Measurements from ENCODE around the gene ARRB2. TPM values are rescaled to one million over a fixed set of nuclear protein-coding genes. Genes with fewer than 3 reads are reported as not detected.

The ARRB2 gene
- total and polyA plus RNA-seq, 2 of the 13 experiments (the other 11 are each of a cell fraction or from before 2014, with no cell fraction given), result 21.5 to 49.2 TPM

GRCh38 chr17:4768298-4768697 is 57.9 kb downstream of the ARRB2 start:
- Histone ChIP-seq H3K4me2 (ENCODE audit: low read depth, low read length) (no peak overlapping the region), H4K20me1 (ENCODE audit: insufficient read depth, low read length) (no peaks in the 10 kb centered on the region), H3K4me3 (replicated peaks in 1 of 3; ENCODE audit: insufficient read depth in 1 of 3, low read depth in 2 of 3, low read length in 3 of 3) (no peak overlapping the region), H3K27ac (ENCODE audit: extremely low read length, insufficient read depth, low read length) (peak overlapping the region; percentile 20), H3K36me3 (replicated peaks in 1 of 2; ENCODE audit: control insufficient read depth in 1 of 2, insufficient read depth in 2 of 2, low read length in 2 of 2) (no peaks in the 10 kb centered on the region; a peak in 1 of 5 replicates), H3K4me1 (ENCODE audit: insufficient read depth, low read length) (peaks cover 51% of the 10 kb centered on the region), H3K9ac (ENCODE audit: insufficient read depth, low read depth, low read length) (no peak overlapping the region), H3K27me3 (ENCODE audit: control insufficient read depth in 1 of 2, insufficient read depth in 2 of 2, low read length in 2 of 2) (no peaks in the 10 kb centered on the region; a peak in 1 of 5 replicates), H2AFZ (ENCODE audit: low read length) (peak overlapping the region; percentile 22), H3K9me3 (ENCODE audit: low read length) (no peaks in the 10 kb centered on the region), H3K79me2 (ENCODE audit: insufficient read depth, low read length) (peaks cover 20% of the 10 kb centered on the region)
- no peak for DNase-seq (ENCODE audit: low spot score)
- TF ChIP-seq TIGD3 (CRISPR knock-in tag; IDR thresholded peaks at IDR 0.05; ENCODE audit: borderline replicate concordance) (no peak), ZFP62 (CRISPR knock-in tag; IDR thresholded peaks at IDR 0.05) (no peak), PHF21A (CRISPR knock-in tag; IDR thresholded peaks at IDR 0.05) (no peak), MAX (IDR thresholded peaks at IDR 0.05) (no peak), E2F2 (CRISPR knock-in tag; IDR thresholded peaks at IDR 0.05; ENCODE audit: borderline replicate concordance) (no peak), ZC3H4 (CRISPR knock-in tag; IDR thresholded peaks at IDR 0.05; ENCODE audit: borderline replicate concordance) (no peak), NFIB (CRISPR knock-in tag; IDR thresholded peaks at IDR 0.05; ENCODE audit: borderline replicate concordance) (no peak), ZFP82 (CRISPR knock-in tag; IDR thresholded peaks at IDR 0.05; ENCODE audit: borderline replicate concordance) (no peak), MYPOP (CRISPR knock-in tag; IDR thresholded peaks at IDR 0.05) (no peak), KLF12 (CRISPR knock-in tag; IDR thresholded peaks at IDR 0.05; ENCODE audit: borderline replicate concordance) (no peak), GLMP (CRISPR knock-in tag; IDR thresholded peaks at IDR 0.05; ENCODE audit: borderline replicate concordance) (no peak), ZNF432 (CRISPR knock-in tag; IDR thresholded peaks at IDR 0.05; ENCODE audit: borderline replicate concordance) (no peak), ZNF326 (CRISPR knock-in tag; IDR thresholded peaks at IDR 0.05; ENCODE audit: borderline replicate concordance) (no peak), POGZ (CRISPR knock-in tag; IDR thresholded peaks at IDR 0.05) (no peak), ZNF350 (CRISPR knock-in tag; IDR thresholded peaks at IDR 0.05; ENCODE audit: borderline replicate concordance, low read depth) (no peak), PBX3 (CRISPR knock-in tag; IDR thresholded peaks at IDR 0.05; ENCODE audit: borderline replicate concordance) (no peak), ZKSCAN8 (CRISPR knock-in tag; IDR thresholded peaks at IDR 0.05; ENCODE audit: borderline replicate concordance) (no peak)
- BruUV-seq (replicated peaks), result no TSS peak
- ATAC-seq, result no peak
- in situ Hi-C loops (cut with HindIII; ENCODE audit: extremely low pct_ligation_motif_present, low pct_unique_long_range_greater_than_20kb) (no loop called here), intact Hi-C loops (cut with micrococcal nuclease; ENCODE audit: unreplicated experiment) (no loop called here)
- FAIRE-seq, result no peak
- CTCF ChIA-PET (ENCODE audit: low intra/inter-chr PET ratio, low total read pairs), result no interaction called here
- 82% methylated on average over 6 of the region's 6 CpGs for WGBS (ENCODE audit: low lambda C conversion rate)
- POLR2A ChIA-PET, result no interaction called here

Data from HepG2 (cell line).